ENCODE results near the gene TYSND1.
"Not testable (repeated sequence)": the region's sequence is repeated elsewhere in the genome, so short reads cannot be mapped to it uniquely, and the experiment has no call there.

GRCh38 chr10:70101068-70101562 is 45.4 kb downstream of the TYSND1 start:
- not testable (repeated sequence) for TF ChIP-seq CTCF, POLR2AphosphoS5 (IDR thresholded peaks at IDR 0.05)
